DOHH2 (cell line): ENCODE measurements around the gene KCNC4.

Experiments used
- H3F3A ChIP-seq: fragments of 200-600 bp; sonication (generic), shearing (Covaris generic); 2 replicates; pipeline ENCODE4 v1.6.0; 2016; ENCODE audit warnings: antibody characterized with exemption, mild to moderate bottlenecking; ENCODE audit not compliant: control insufficient read depth, insufficient read depth
- H3K27ac ChIP-seq: fragments of 200-600 bp; sonication (generic); 2 replicates; pipeline ENCODE4 v1.5.1; 2014; ENCODE audit warnings: low read depth, mild to moderate bottlenecking, low read length, moderate library complexity
- H3K27me3 ChIP-seq: fragments of 200-600 bp; sonication (generic); 2 replicates; pipeline ENCODE4 v1.6.1; 2014; ENCODE audit warnings: mild to moderate bottlenecking, low read length, mixed read lengths; ENCODE audit not compliant: control insufficient read depth
- H3K36me3 ChIP-seq: fragments of 200-600 bp; sonication (generic); 2 replicates; pipeline ENCODE4 v1.6.1; 2014; ENCODE audit warnings: mild to moderate bottlenecking, low read length, moderate library complexity, mixed read lengths; ENCODE audit not compliant: control insufficient read depth
- H3K4me1 ChIP-seq: fragments of 200-600 bp; sonication (generic); 2 replicates; pipeline ENCODE4 v1.6.1; 2014; ENCODE audit warnings: mild to moderate bottlenecking, low read length, mixed read lengths; ENCODE audit not compliant: control insufficient read depth
- H3K4me2 ChIP-seq: fragments of 200-600 bp; sonication (generic); 2 replicates; pipeline ENCODE4 v1.6.0; 2014; ENCODE audit warnings: mild to moderate bottlenecking, low read length, moderate library complexity
- H3K4me3 ChIP-seq: fragments of 200-600 bp; sonication (generic); 2 replicates; pipeline ENCODE4 v1.5.1; 2014; ENCODE audit warnings: mild to moderate bottlenecking, low read length, mixed read lengths
- H3K79me2 ChIP-seq: fragments of 200-600 bp; sonication (generic); 2 replicates; pipeline ENCODE4 v1.6.1; 2014; ENCODE audit warnings: mild to moderate bottlenecking, low read length, mixed read lengths; ENCODE audit not compliant: control insufficient read depth
- H3K9me2 ChIP-seq: fragments of 200-600 bp; sonication (generic); replicated peaks from 2 replicates; pipeline ENCODE4 v1.6.1; 2014; ENCODE audit warnings: mild to moderate bottlenecking, low read length, mixed read lengths; ENCODE audit not compliant: control insufficient read depth
- H3K9me3 ChIP-seq: fragments of 200-600 bp; sonication (generic); 2 replicates; pipeline ENCODE4 v1.6.1; 2014; ENCODE audit warnings: antibody characterized with exemption, low read length, mixed read lengths; ENCODE audit not compliant: control insufficient read depth, insufficient read depth
- H4K20me1 ChIP-seq: fragments of 200-600 bp; sonication (generic); 2 replicates; pipeline ENCODE4 v1.6.0; 2014; ENCODE audit warnings: low read depth, mild to moderate bottlenecking, antibody characterized with exemption, low read length, moderate library complexity; ENCODE audit not compliant: control insufficient read depth, insufficient read depth
- CTCF ChIP-seq: fragments of 200-600 bp; sonication (generic); IDR thresholded peaks from one replicate; pipeline ENCODE4 v1.5.1; 2014; ENCODE audit warnings: antibody characterized with exemption, mild to moderate bottlenecking, low read depth, low read length; ENCODE audit not compliant: poor library complexity, severe bottlenecking
- EZH2phosphoT487 ChIP-seq: fragments of 200-600 bp; sonication (generic); IDR thresholded peaks from 2 replicates; pipeline ENCODE4 v1.6.1; 2017; ENCODE audit warnings: borderline replicate concordance, mild to moderate bottlenecking, antibody characterized with exemption, low read length, moderate library complexity, mixed read lengths

KCNC4 gene

GRCh38 chr1:110190282-110190929 lies 19.7 kb upstream of the KCNC4 start:
- no peaks in the 10 kb centered on the region for H3K9me3 ChIP-seq
- no peak overlapping the region for H3K4me2 ChIP-seq
- no peak overlapping the region for H3K4me3 ChIP-seq

GRCh38 chr1:110192541-110192940 lies 17.6 kb upstream of the KCNC4 start:
- H3F3A ChIP-seq: no peaks in the 10 kb centered on the region
- TF ChIP-seq CTCF (no peak), EZH2phosphoT487 (no peak)
- H4K20me1 ChIP-seq: no peaks in the 10 kb centered on the region
- no peaks in the 10 kb centered on the region for H3K36me3 ChIP-seq
- no peaks in the 10 kb centered on the region for H3K4me1 ChIP-seq
- H3K4me3 ChIP-seq: no peak overlapping the region
- H3K27ac ChIP-seq: no peak overlapping the region
- no peaks in the 10 kb centered on the region for H3K79me2 ChIP-seq
- H3K9me3 ChIP-seq: no peaks in the 10 kb centered on the region
- H3K9me2 ChIP-seq: no peaks in the 10 kb centered on the region
- H3K4me2 ChIP-seq: no peak overlapping the region
- peaks cover 2% of the 10 kb centered on the region; the same call in 1 of the 2 replicates for H3K27me3 ChIP-seq

More at GRCh38 chr1:110190282-110190929, 19.7 kb upstream of the KCNC4 start:
- no peaks in the 10 kb centered on the region for H4K20me1 ChIP-seq
- peaks cover 11% of the 10 kb centered on the region; the same call in 1 of the 2 replicates for H3K27me3 ChIP-seq
- no peaks in the 10 kb centered on the region for H3F3A ChIP-seq
- no peaks in the 10 kb centered on the region for H3K79me2 ChIP-seq
- no peaks in the 10 kb centered on the region for H3K9me2 ChIP-seq
- H3K4me1 ChIP-seq: no peaks in the 10 kb centered on the region
- no peak for TF ChIP-seq EZH2phosphoT487
- no peak for TF ChIP-seq CTCF
- H3K36me3 ChIP-seq: no peaks in the 10 kb centered on the region
- H3K27ac ChIP-seq: no peak overlapping the region

GRCh38 chr1:110195196-110195595 lies 14.9 kb upstream of the KCNC4 start:
- no peaks in the 10 kb centered on the region; the same call in 1 of the 2 replicates for H3K27me3 ChIP-seq
- H3K36me3 ChIP-seq: no peaks in the 10 kb centered on the region
- no peaks in the 10 kb centered on the region for H3K9me2 ChIP-seq

More at GRCh38 chr1:110195196-110195595, 14.9 kb upstream of the KCNC4 start:
- H3F3A ChIP-seq: no peaks in the 10 kb centered on the region
- H4K20me1 ChIP-seq: no peaks in the 10 kb centered on the region
- H3K4me1 ChIP-seq: peaks cover 1% of the 10 kb centered on the region; the same call in 1 of the 2 replicates
- H3K4me3 ChIP-seq: no peak overlapping the region
- H3K4me2 ChIP-seq: no peak overlapping the region
- no peaks in the 10 kb centered on the region for H3K79me2 ChIP-seq
- no peaks in the 10 kb centered on the region for H3K9me3 ChIP-seq
- no peak overlapping the region for H3K27ac ChIP-seq
- no peak for TF ChIP-seq EZH2phosphoT487
- TF ChIP-seq CTCF: no peak
